HG03135 (cell line): ENCODE data around the gene OR13J1.

Experiments
- ATAC-seq: cut with Tn5 transposase; IDR thresholded peaks from one replicate; pipeline ENCODE4 v1.9.1; 2021; ENCODE audit warnings: mild to moderate bottlenecking, moderate library complexity; ENCODE audit not compliant: unreplicated experiment

Gene OR13J1

GRCh38 chr9:35859990-35860339, 10.2 kb downstream of the OR13J1 start:
- ATAC-seq: no peak

- no peak for ATAC-seq
Measured at GRCh38 chr9:35859310-35859989, 10.8 kb downstream of the OR13J1 start.

- no peak for ATAC-seq
Measured at GRCh38 chr9:35858458-35858857, 11.7 kb downstream of the OR13J1 start.

- ATAC-seq: no peak
Measured at GRCh38 chr9:35856882-35857281, 13.3 kb downstream of the OR13J1 start.

- ATAC-seq: no peak
Measured at GRCh38 chr9:35856206-35856605, 14.0 kb downstream of the OR13J1 start.

GRCh38 chr9:35854091-35854762, 16.0 kb downstream of the OR13J1 start:
- no peak for ATAC-seq

GRCh38 chr9:35852876-35853865, 17.0 kb downstream of the OR13J1 start:
- no peak for ATAC-seq

- ATAC-seq: no peak
Measured at GRCh38 chr9:35852267-35852815, 17.9 kb downstream of the OR13J1 start.

GRCh38 chr9:35847792-35848572, 22.2 kb downstream of the OR13J1 start:
- peak; percentile 85 for ATAC-seq

GRCh38 chr9:35845824-35846771, 24.1 kb downstream of the OR13J1 start:
- no peak for ATAC-seq

- no peak for ATAC-seq
Measured at GRCh38 chr9:35844628-35845270, 25.5 kb downstream of the OR13J1 start.

GRCh38 chr9:35842795-35843194, 27.4 kb downstream of the OR13J1 start:
- peak; percentile 59 for ATAC-seq

GRCh38 chr9:35842020-35842745, 28.0 kb downstream of the OR13J1 start:
- ATAC-seq: peak; percentile 4

- ATAC-seq: no peak
Measured at GRCh38 chr9:35841645-35841900, 28.6 kb downstream of the OR13J1 start.

- no peak for ATAC-seq
Measured at GRCh38 chr9:35840881-35841644, 29.1 kb downstream of the OR13J1 start.

GRCh38 chr9:35839926-35840325, 30.3 kb downstream of the OR13J1 start:
- no peak for ATAC-seq

GRCh38 chr9:35836595-35836994, 33.6 kb downstream of the OR13J1 start:
- no peak for ATAC-seq

- no peak for ATAC-seq
Measured at GRCh38 chr9:35835766-35836165, 34.4 kb downstream of the OR13J1 start.
